Left ventricle myocardium inferior (tissue), 1 donor: Measurements from ENCODE around the gene SORCS2. TPM values are rescaled to one million over a fixed set of nuclear protein-coding genes. Genes with fewer than 3 reads are reported as not detected.

Experiments
- DNase-seq: peaks from one replicate; pipeline ENCODE4 v3.0.0-alpha.2; 2020
- H3K27ac ChIP-seq: fragments of 200-600 bp; replicated peaks from 2 replicates; pipeline ENCODE4 v1.8.0; 2021
- H3K27me3 ChIP-seq: fragments of 200-600 bp; 2 replicates; pipeline ENCODE4 v1.8.0; 2021; ENCODE audit warnings: low read depth
- H3K36me3 ChIP-seq: fragments of 200-600 bp; 2 replicates; pipeline ENCODE4 v1.8.0; 2021
- H3K4me1 ChIP-seq: fragments of 200-600 bp; 2 replicates; pipeline ENCODE4 v1.8.0; 2021
- H3K4me3 ChIP-seq: fragments of 200-600 bp; 2 replicates; pipeline ENCODE4 v1.8.0; 2021; ENCODE audit warnings: mild to moderate bottlenecking, moderate library complexity
- H3K9me3 ChIP-seq: fragments of 200-600 bp; replicated peaks from 2 replicates; pipeline ENCODE4 v1.8.0; 2021
- CTCF ChIP-seq: fragments of 200-600 bp; IDR thresholded peaks from 2 replicates; pipeline ENCODE4 v1.8.0; 2021; ENCODE audit warnings: antibody characterized with exemption, mild to moderate bottlenecking, borderline replicate concordance
- intact Hi-C: fragments of 100-400 bp; cut with micrococcal nuclease; formaldehyde crosslinking; loops from one replicate; pipeline ENCODE4 v1.11.0; 2022
- total RNA-seq: library from RNA; stranded (reverse); fragmentation: NEBNext Ultra II Directional; extraction: Animal tissue kit (Norgen Biotek cat#: 25700); gene quantifications from one replicate; pipeline ENCODE4 v1.2.1, GENCODE V29; 2021
- donor health status: DM: no; HTN: yes; CAD: no; lungs with severe emphysema.

Gene SORCS2
- total RNA-seq, 1 donor from 2014 or later, result 1.2 TPM

- DNase-seq, result no peak
Observed at GRCh38 chr4:7372673-7373072, 180.3 kb downstream of the SORCS2 start.

GRCh38 chr4:7374571-7374970, 182.2 kb downstream of the SORCS2 start:
- DNase-seq, result no peak
- Histone ChIP-seq H3K9me3 (no peaks in the 10 kb centered on the region), H3K27ac (no peak overlapping the region), H3K27me3 (peaks cover 16% of the 10 kb centered on the region), H3K4me1 (peaks cover 8% of the 10 kb centered on the region), H3K4me3 (no peak overlapping the region), H3K36me3 (no peaks in the 10 kb centered on the region)
- intact Hi-C loops, result no loop called here
- TF ChIP-seq CTCF, result no peak

More at GRCh38 chr4:7372673-7373072, 180.3 kb downstream of the SORCS2 start:
- TF ChIP-seq CTCF, result no peak
- no peaks in the 10 kb centered on the region for H3K9me3 ChIP-seq
- H3K4me3 ChIP-seq, result no peak overlapping the region
- H3K27ac ChIP-seq, result no peak overlapping the region
- H3K36me3 ChIP-seq, result no peaks in the 10 kb centered on the region
- intact Hi-C loops, result no loop called here
- peaks cover 5% of the 10 kb centered on the region for H3K4me1 ChIP-seq
- H3K27me3 ChIP-seq, result peaks cover 1% of the 10 kb centered on the region

- Histone ChIP-seq H3K4me1 (peaks cover 8% of the 10 kb centered on the region), H3K4me3 (no peak overlapping the region), H3K27ac (no peak overlapping the region), H3K9me3 (no peaks in the 10 kb centered on the region), H3K36me3 (no peaks in the 10 kb centered on the region), H3K27me3 (peaks cover 22% of the 10 kb centered on the region)
- DNase-seq, result no peak
- intact Hi-C loops, result no loop called here
- TF ChIP-seq CTCF, result no peak
Observed at GRCh38 chr4:7375427-7375826, 183.1 kb downstream of the SORCS2 start.

- Histone ChIP-seq H3K9me3 (no peaks in the 10 kb centered on the region), H3K4me1 (peaks cover 16% of the 10 kb centered on the region), H3K27ac (no peak overlapping the region), H3K36me3 (no peaks in the 10 kb centered on the region), H3K27me3 (peaks cover 22% of the 10 kb centered on the region), H3K4me3 (no peak overlapping the region)
- intact Hi-C loops, result no loop called here
- DNase-seq, result no peak
- no peak for TF ChIP-seq CTCF
Observed at GRCh38 chr4:7377223-7377865, 185.0 kb downstream of the SORCS2 start.

- no peak overlapping the region for H3K4me3 ChIP-seq
- intact Hi-C loops, result no loop called here
- H3K9me3 ChIP-seq, result no peaks in the 10 kb centered on the region
- peaks cover 16% of the 10 kb centered on the region for H3K4me1 ChIP-seq
- peaks cover 22% of the 10 kb centered on the region for H3K27me3 ChIP-seq
- no peaks in the 10 kb centered on the region for H3K36me3 ChIP-seq
- no peak overlapping the region for H3K27ac ChIP-seq
- TF ChIP-seq CTCF, result no peak
- no peak for DNase-seq
Observed at GRCh38 chr4:7379186-7379585, 186.8 kb downstream of the SORCS2 start.
